BLaER1 treated with 17β-estradiol and CSF1 and Interleukin-3, amounts not matched to agents 10 nM and 100 nM (cell line): ENCODE results near the gene TFB2M.
A peak's percentile ranks its signal among the peaks of the same experiment; 100 is the strongest.
"Not testable (repeated sequence)": the region's sequence is repeated elsewhere in the genome, so short reads cannot be mapped to it uniquely, and the experiment has no call there.

Source experiments
- H3K27ac ChIP-seq, 11 experiments: shearing (Covaris generic); formaldehyde crosslinking; 2 replicates each; pipeline ENCODE4 v1.8.1; 2022
- H3K27me3 ChIP-seq, 11 experiments: shearing (Covaris generic); formaldehyde crosslinking; 2 replicates each; pipeline ENCODE4 v1.8.1; 2022
- H3K36me3 ChIP-seq, 11 experiments: shearing (Covaris generic); formaldehyde crosslinking; 2 replicates each; pipeline ENCODE4 v1.8.1; 2022
- H3K4me1 ChIP-seq, 10 experiments: shearing (Covaris generic); formaldehyde crosslinking; 2 replicates each; pipeline ENCODE4 v1.8.1; 2022
- H3K4me2 ChIP-seq, 11 experiments: shearing (Covaris generic); formaldehyde crosslinking; 2 replicates each; pipeline ENCODE4 v1.8.1; 2022
- H3K4me3 ChIP-seq, 10 experiments: shearing (Covaris generic); formaldehyde crosslinking; 2 replicates each; pipeline ENCODE4 v1.8.1; 2022
- H3K9ac ChIP-seq, 11 experiments: shearing (Covaris generic); formaldehyde crosslinking; 2 replicates each; pipeline ENCODE4 v1.8.1; 2022
- H3K9me3 ChIP-seq, 11 experiments: shearing (Covaris generic); formaldehyde crosslinking; replicated peaks in 1 of 11; 2 replicates each; pipeline ENCODE4 v1.8.1; 2022
- H4K20me1 ChIP-seq, 11 experiments: shearing (Covaris generic); formaldehyde crosslinking; 2 replicates each; pipeline ENCODE4 v1.8.1; 2022
- Cebpa-rat ChIP-seq, 11 experiments: shearing (Covaris generic); IDR thresholded peaks; 2 replicates each; pipeline ENCODE4 v1.8.1; 2022

The TFB2M gene

GRCh38 chr1:246566128-246566812, at the start of gene TFB2M, which contains the start of gene CNST:
TSS of gene TFB2M (minus strand) at chr1:246566261. CDS start at chr1:246566138, 123 bp downstream.
TSS of gene CNST (plus strand) at chr1:246566456. CDS start at chr1:246591563, 25,107 bp downstream.
- TF ChIP-seq Cebpa-rat (IDR thresholded peaks at IDR 0.05), result no peak
- H3K27me3 ChIP-seq, result no peaks in the 10 kb centered on the region
- H3K27ac ChIP-seq, result peak within 1 kb of the TSS; percentile 71 to 89 (median 84)
- no peaks in the 10 kb centered on the region for H3K9me3 ChIP-seq
- H3K4me2 ChIP-seq, result peak within 1 kb of the TSS; percentile 89 to 99 (median 93)
- peak within 1 kb of the TSS; percentile 86 to 93 (median 89) for H3K9ac ChIP-seq
- H3K36me3 ChIP-seq, result peaks cover 14 to 32% (median 27%) of the 10 kb centered on the region in 11 experiments
- H3K4me3 ChIP-seq, result peak within 1 kb of the TSS; percentile 88 to 99 (median 95)
- peaks cover 0 to 37% (median 10%) of the 10 kb centered on the region in 11 experiments; a peak in 7 of 22 replicates for H4K20me1 ChIP-seq
- peaks cover 52 to 59% (median 57%) of the 10 kb centered on the region in 10 experiments for H3K4me1 ChIP-seq

DNA sequence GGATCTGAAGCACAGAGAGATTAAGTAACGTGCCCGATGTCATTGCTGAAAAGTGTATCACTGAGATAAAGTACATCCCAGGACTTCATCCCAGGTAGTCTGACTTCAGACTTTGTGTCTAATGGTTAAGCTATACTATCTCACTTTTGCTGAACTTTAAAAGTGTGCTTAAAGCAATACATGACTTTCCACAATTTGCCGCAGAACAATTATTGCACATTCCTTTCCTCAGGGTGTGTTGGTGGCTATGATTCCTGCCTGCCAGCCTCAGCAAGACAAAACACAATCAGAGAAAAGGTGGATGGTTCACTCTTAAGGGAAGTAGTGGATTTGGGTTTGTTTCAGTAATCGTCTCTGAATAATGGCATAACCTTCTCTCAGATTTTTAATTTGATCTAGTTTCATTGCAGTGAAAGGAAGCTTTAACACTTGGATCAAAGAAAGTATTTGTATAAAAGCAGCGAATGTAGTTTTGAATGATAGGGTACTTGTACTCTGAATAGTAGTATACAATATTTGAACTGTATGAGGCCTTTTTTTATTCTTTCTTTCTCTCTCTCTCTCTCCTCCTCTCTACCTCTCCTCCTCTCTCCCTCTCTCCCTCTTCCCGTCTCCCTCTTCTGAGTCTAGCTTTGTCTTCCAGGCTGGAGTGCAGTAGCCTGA, 47.2 kb upstream of the TFB2M start:
- Histone ChIP-seq H3K4me2 (no peak overlapping the region), H3K27ac (no peak overlapping the region), H3K9me3 (peaks cover 0 to 14% (median 7%) of the 10 kb centered on the region in 11 experiments; a peak in 14 of 22 replicates), H3K36me3 (peaks cover 9 to 34% (median 27%) of the 10 kb centered on the region in 11 experiments; a peak in 20 of 22 replicates), H3K27me3 (no peaks in the 10 kb centered on the region), H3K9ac (no peak overlapping the region), H3K4me3 (no peak overlapping the region), H3K4me1 (peaks cover 26 to 31% (median 28%) of the 10 kb centered on the region in 10 experiments), H4K20me1 (peaks cover 0 to 10% (median 0%) of the 10 kb centered on the region in 11 experiments; a peak in 3 of 22 replicates)
- TF ChIP-seq Cebpa-rat (IDR thresholded peaks at IDR 0.05), result no peak

DNA sequence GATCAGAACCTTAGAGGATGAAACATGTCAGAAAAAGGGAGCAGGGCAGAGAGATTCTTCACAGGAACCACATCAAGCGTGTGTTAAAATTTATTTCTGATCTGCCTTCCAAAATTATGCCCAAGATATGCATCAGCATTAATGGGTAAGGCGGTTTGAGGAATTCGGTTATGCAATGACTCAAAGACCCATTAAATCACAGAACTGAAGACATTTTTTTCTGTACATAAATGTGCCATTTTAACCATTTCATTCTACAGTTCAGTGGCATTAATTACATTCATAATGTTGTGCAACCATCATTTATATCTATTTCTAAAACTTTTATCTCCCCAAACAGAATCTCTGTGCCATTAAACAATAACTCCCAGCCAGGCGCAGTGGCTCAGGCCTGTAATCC, 43.6 kb upstream of the TFB2M start:
- peaks cover 4 to 35% (median 22%) of the 10 kb centered on the region in 11 experiments; a peak in 20 of 22 replicates for H3K36me3 ChIP-seq
- peaks cover 0 to 10% (median 0%) of the 10 kb centered on the region in 11 experiments; a peak in 2 of 22 replicates for H4K20me1 ChIP-seq
- H3K9ac ChIP-seq, result peak overlapping the region in 4 of 11 experiments; percentile 6 to 40 (median 14); a peak in 4 of 22 replicates
- 0 out of 20 replicates have a peak overlapping the region, but pooled peaks of 1 of the 10 experiments have one; percentile 3 for H3K4me3 ChIP-seq
- H3K27ac ChIP-seq, result peak overlapping the region in 10 of 11 experiments; percentile 55 to 73 (median 62); a peak in 18 of 22 replicates
- no peaks in the 10 kb centered on the region for H3K27me3 ChIP-seq
- H3K4me1 ChIP-seq, result peaks cover 27 to 41% (median 37%) of the 10 kb centered on the region in 10 experiments
- no peak for TF ChIP-seq Cebpa-rat (IDR thresholded peaks at IDR 0.05)
- peaks cover 29 to 46% (median 40%) of the 10 kb centered on the region in 11 experiments for H3K9me3 ChIP-seq
- peak overlapping the region; percentile 43 to 78 (median 66) for H3K4me2 ChIP-seq

GRCh38 chr1:246608616-246609376, 42.7 kb upstream of the TFB2M start:
- H3K36me3 ChIP-seq, result peaks cover 9 to 42% (median 29%) of the 10 kb centered on the region in 11 experiments; a peak in 21 of 22 replicates
- 0 out of 22 replicates have a peak, but pooled peaks of 2 of the 11 experiments have one; percentile 13 to 21 for TF ChIP-seq Cebpa-rat (IDR thresholded peaks at IDR 0.05)
- peak overlapping the region in 4 of 11 experiments; percentile 7 to 40 (median 20); a peak in 4 of 22 replicates for H3K9ac ChIP-seq
- H3K9me3 ChIP-seq, result peaks cover 37 to 55% (median 48%) of the 10 kb centered on the region in 11 experiments
- peaks cover 27 to 41% (median 37%) of the 10 kb centered on the region in 10 experiments for H3K4me1 ChIP-seq
- H3K4me3 ChIP-seq, result peak overlapping the region in 1 of 10 experiments; percentile 3; a peak in 1 of 20 replicates
- H3K27me3 ChIP-seq, result no peaks in the 10 kb centered on the region
- peak overlapping the region; percentile 0 to 73 (median 61); a peak in 21 of 22 replicates for H3K27ac ChIP-seq
- H3K4me2 ChIP-seq, result peak overlapping the region; percentile 43 to 78 (median 66)
- H4K20me1 ChIP-seq, result peaks cover 0 to 10% (median 0%) of the 10 kb centered on the region in 11 experiments; a peak in 2 of 22 replicates

GRCh38 chr1:246607462-246607861, 41.4 kb upstream of the TFB2M start:
- Histone ChIP-seq H4K20me1 (peaks cover 0 to 12% (median 0%) of the 10 kb centered on the region in 11 experiments; a peak in 3 of 22 replicates), H3K4me3 (peak overlapping the region in 1 of 10 experiments; percentile 24; a peak in 2 of 20 replicates), H3K4me1 (peaks cover 27 to 41% (median 37%) of the 10 kb centered on the region in 10 experiments), H3K36me3 (peaks cover 20 to 55% (median 40%) of the 10 kb centered on the region in 11 experiments), H3K4me2 (peak overlapping the region in 5 of 11 experiments; percentile 2 to 78 (median 71); a peak in 5 of 22 replicates), H3K9me3 (peaks cover 49 to 68% (median 61%) of the 10 kb centered on the region in 11 experiments), H3K27me3 (no peaks in the 10 kb centered on the region), H3K27ac (peak overlapping the region in 5 of 11 experiments; percentile 14 to 71 (median 61); a peak in 6 of 22 replicates), H3K9ac (no peak overlapping the region)
- TF ChIP-seq Cebpa-rat (IDR thresholded peaks at IDR 0.05), result no peak

DNA sequence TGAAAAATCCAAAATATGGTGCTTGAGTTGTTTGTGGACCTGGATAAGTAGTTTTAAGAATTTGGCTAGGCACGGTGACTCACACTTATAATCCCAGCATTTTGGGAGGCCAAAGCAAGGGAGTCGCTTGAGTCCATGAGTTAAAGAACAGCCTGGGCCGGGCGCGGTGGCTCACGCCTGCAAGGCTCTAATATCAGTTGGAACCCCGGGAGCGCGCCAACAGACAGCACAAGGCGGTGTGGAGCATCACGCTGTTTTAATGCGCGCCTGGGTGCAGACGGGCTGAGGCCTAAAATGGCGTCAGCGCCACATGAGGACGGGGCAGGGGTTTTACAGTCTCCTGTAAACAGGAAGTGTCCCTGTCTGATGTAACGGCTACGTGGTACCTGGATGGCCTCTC, 39.2 kb upstream of the TFB2M start:
- H3K27ac ChIP-seq, H3K27me3 ChIP-seq, H3K4me3 ChIP-seq, H3K9ac ChIP-seq, H3K4me2 ChIP-seq: not testable (repeated sequence)
- H3K9me3 ChIP-seq, result peaks cover 56 to 88% (median 68%) of the 10 kb centered on the region in 11 experiments
- H3K36me3 ChIP-seq, result peaks cover 28 to 76% (median 56%) of the 10 kb centered on the region in 11 experiments
- peaks cover 0 to 15% (median 0%) of the 10 kb centered on the region in 11 experiments; a peak in 2 of 22 replicates for H4K20me1 ChIP-seq
- H3K4me1 ChIP-seq, result peaks cover 20 to 30% (median 29%) of the 10 kb centered on the region in 10 experiments

DNA sequence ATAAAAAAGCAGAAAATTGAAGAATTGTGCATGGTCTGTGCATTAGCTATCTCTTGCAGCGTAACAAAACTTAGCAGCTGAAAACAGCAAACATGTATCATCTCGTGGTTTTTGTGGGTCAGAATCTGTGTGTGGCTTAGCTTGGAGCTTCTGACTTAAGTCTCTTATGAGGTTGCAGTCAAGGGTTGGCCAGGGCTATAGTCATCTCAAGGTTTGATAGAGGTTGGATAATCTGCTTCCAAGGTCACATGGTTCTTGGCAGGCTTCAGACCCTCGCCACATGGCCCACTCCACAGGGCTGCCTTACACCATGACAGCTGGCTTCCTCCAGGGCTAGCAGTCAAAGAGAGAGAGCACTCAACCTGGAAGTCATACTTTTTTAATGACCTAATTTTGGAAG, 36.1 kb upstream of the TFB2M start:
- peaks cover 43 to 63% (median 49%) of the 10 kb centered on the region in 11 experiments for H3K9me3 ChIP-seq
- no peak overlapping the region for H3K9ac ChIP-seq
- H3K4me2 ChIP-seq, result no peak overlapping the region
- H4K20me1 ChIP-seq, result peaks cover 0 to 45% (median 0%) of the 10 kb centered on the region in 11 experiments; a peak in 5 of 22 replicates
- H3K4me1 ChIP-seq, result no peaks in the 10 kb centered on the region
- H3K4me3 ChIP-seq, result no peak overlapping the region
- H3K27ac ChIP-seq, result no peak overlapping the region
- TF ChIP-seq Cebpa-rat (IDR thresholded peaks at IDR 0.05), result no peak
- H3K27me3 ChIP-seq, result no peaks in the 10 kb centered on the region
- H3K36me3 ChIP-seq, result peaks cover 34 to 83% (median 68%) of the 10 kb centered on the region in 11 experiments

DNA sequence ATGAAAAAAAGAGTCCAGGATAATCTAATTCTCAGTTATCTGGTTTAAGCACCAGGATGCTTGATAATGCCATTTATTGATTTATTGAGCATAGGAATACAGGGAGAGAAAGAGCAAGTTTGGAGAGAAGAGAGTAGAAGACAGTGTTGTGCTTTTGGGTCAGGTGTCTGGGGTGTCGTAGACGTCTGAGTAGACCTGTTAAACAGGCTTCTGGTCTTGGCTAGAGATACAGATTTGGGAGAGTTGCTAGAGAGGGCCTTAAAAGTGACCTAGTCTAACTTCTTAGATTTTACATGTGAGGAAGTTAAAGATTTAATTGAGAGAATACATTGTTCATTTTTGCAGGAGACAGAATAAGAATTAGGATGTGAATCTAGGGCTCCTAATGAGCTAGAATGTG, 34.5 kb upstream of the TFB2M start:
- H3K36me3 ChIP-seq, result peaks cover 49 to 98% (median 84%) of the 10 kb centered on the region in 11 experiments

More for the DNA sequence above, 34.5 kb upstream of the TFB2M start:
- Histone ChIP-seq H3K4me2 (no peak overlapping the region), H3K27ac (no peak overlapping the region), H3K9me3 (peaks cover 35 to 61% (median 43%) of the 10 kb centered on the region in 11 experiments), H4K20me1 (peaks cover 0 to 49% (median 0%) of the 10 kb centered on the region in 11 experiments; a peak in 5 of 22 replicates), H3K4me3 (no peak overlapping the region), H3K9ac (no peak overlapping the region), H3K27me3 (no peaks in the 10 kb centered on the region), H3K4me1 (no peaks in the 10 kb centered on the region)
- TF ChIP-seq Cebpa-rat (IDR thresholded peaks at IDR 0.05), result no peak
